Stomach (tissue), 9 donors: ENCODE measurements around the gene DLEC1. TPM values are rescaled to one million over a fixed set of nuclear protein-coding genes. Genes with fewer than 3 reads are reported as not detected.

Experiments
- DNase-seq, 2 donors: peaks; one replicate each; pipeline versions ENCODE4 v3.0.0 to v3.0.0-alpha.2; 2013 to 2019
- H3K27ac ChIP-seq, 5 donors: fragments of 200-600 bp in 4 of 5; sonication (generic) in 4 of 5; one replicate each; pipeline ENCODE4 v1.5.1; 2013 to 2019; ENCODE audit warnings: mild to moderate bottlenecking in 1 of 5, moderate library complexity in 1 of 5
- H3K27me3 ChIP-seq, 3 donors: fragments of 200-600 bp; sonication (generic); one replicate each; pipeline ENCODE4 v1.5.1; 2017 to 2019; ENCODE audit warnings: mixed run types in 1 of 3
- H3K36me3 ChIP-seq, 4 donors: fragments of 200-600 bp; sonication (generic); 1 replicate in 3 of 4; 2 replicates in 1 of 4; pipeline ENCODE4 v1.5.1; 2016 to 2019
- H3K4me1 ChIP-seq, 4 donors: fragments of 200-600 bp; sonication (generic); one replicate each; pipeline ENCODE4 v1.5.1; 2016 to 2019
- H3K4me3 ChIP-seq, 4 donors: fragments of 200-600 bp; sonication (generic) in 3 of 4; one replicate each; pipeline ENCODE4 v1.5.1; 2016 to 2019; ENCODE audit warnings: mild to moderate bottlenecking in 1 of 4
- H3K9me3 ChIP-seq, 4 donors: fragments of 200-600 bp; sonication (generic); one replicate each; pipeline ENCODE4 v1.5.1; 2016 to 2019
- CTCF ChIP-seq, 7 experiments: fragments of 450-650 bp in 4 of 7; fragments of 200-600 bp in 3 of 7; sonication (generic) in 3 of 7; IDR thresholded peaks; one replicate each; pipeline ENCODE4 v1.5.1; 2016 to 2019; ENCODE audit warnings: antibody characterized with exemption in 7 of 7, control low read depth in 2 of 7, mild to moderate bottlenecking in 1 of 7
- EP300 ChIP-seq: sonication (generic); formaldehyde crosslinking; IDR thresholded peaks from one replicate; pipeline ENCODE4 v1.6.1; 2017; ENCODE audit warnings: antibody characterized with exemption
- POLR2A ChIP-seq, 4 donors: fragments of 450-650 bp; IDR thresholded peaks; one replicate each; pipeline ENCODE4 v1.6.1; 2016; ENCODE audit warnings: antibody characterized with exemption in 4 of 4, control low read depth in 2 of 4, mild to moderate bottlenecking in 1 of 4, moderate library complexity in 1 of 4
- POLR2AphosphoS5 ChIP-seq, 3 donors: sonication (generic); formaldehyde crosslinking; IDR thresholded peaks; one replicate each; pipeline ENCODE4 v1.6.1; 2016; ENCODE audit warnings: antibody characterized with exemption in 3 of 3
- whole genome bisulfite sequencing, 5 donors: extraction: QIAGEN DNeasy Blood & Tissue Kit in 3 of 5; methylation state at CpG; one replicate each; pipeline versions ENCODE4 v1.1.5 to v1.1.7; 2013 to 2018; 5-methylcytosine and 5-hydroxymethylcytosine counted together
- intact Hi-C: fragments of 100-400 bp; cut with DNase I; formaldehyde crosslinking; loops from one replicate; pipeline ENCODE4 v1.15.1; 2023; ENCODE audit warnings: low total_unique reads
- polyA plus RNA-seq, 3 donors: library from polyadenylated mRNA; stranded (reverse); fragments of 200-250 nt; gene quantifications; one replicate each; pipeline ENCODE4 v1.2.3, GENCODE V29; 2013
- total RNA-seq, 5 donors: library from RNA; depleted of rRNA; stranded (reverse); fragments of >200 nt; gene quantifications; one replicate each; pipeline versions ENCODE4 v1.1.0 to v1.2.3, GENCODE V29; 2014 to 2016
- donor health status: healthy with polysubstance abuse.
- donor health status: Bipolar disorder and iron deficiency.
- donor health status: healthy.

DLEC1 gene
- total and polyA plus RNA-seq, 8 donors = 0.12 to 1.5 (median 0.31) TPM; not detected in 3

- H3K4me3 ChIP-seq = no peak overlapping the region
- intact Hi-C loops = no loop called here
- no peak overlapping the region for H3K27ac ChIP-seq
- H3K4me1 ChIP-seq = peaks cover 0 to 7% (median 0%) of the 10 kb centered on the region in 4 donors
- no peak for TF ChIP-seq POLR2AphosphoS5 (IDR thresholded peaks at IDR 0.05)
- TF ChIP-seq POLR2A (IDR thresholded peaks at IDR 0.05) = no peak
- no peak for TF ChIP-seq CTCF (IDR thresholded peaks at IDR 0.05)
- no peak for TF ChIP-seq EP300
- WGBS, 5 donors = 16 to 59% (median 31%) methylated on average over 1 of the region's 1 CpG
- peaks cover 0 to 10% (median 3%) of the 10 kb centered on the region in 4 donors for H3K9me3 ChIP-seq
- H3K36me3 ChIP-seq = no peaks in the 10 kb centered on the region
- DNase-seq = no peak
- no peaks in the 10 kb centered on the region for H3K27me3 ChIP-seq
Observed at GRCh38 chr3:38105525-38105924, 66.5 kb downstream of the DLEC1 start.

GRCh38 chr3:38107911-38108648 is 69.1 kb downstream of the DLEC1 start:
- intact Hi-C loops = no loop called here
- TF ChIP-seq EP300 = no peak
- TF ChIP-seq CTCF (IDR thresholded peaks at IDR 0.05) = no peak
- no peak for TF ChIP-seq POLR2AphosphoS5 (IDR thresholded peaks at IDR 0.05)
- no peak for TF ChIP-seq POLR2A (IDR thresholded peaks at IDR 0.05)
- no peaks in the 10 kb centered on the region for H3K27me3 ChIP-seq
- peak in 1 of 2 donors; percentile 17 for DNase-seq
- 80 to 91% (median 90%) methylated on average over 5 to 7 of the region's 7 CpGs for WGBS, 5 donors
- no peak overlapping the region for H3K4me3 ChIP-seq
- H3K27ac ChIP-seq = no peak overlapping the region
- no peaks in the 10 kb centered on the region for H3K36me3 ChIP-seq
- peaks cover 0 to 7% (median 0%) of the 10 kb centered on the region in 4 donors for H3K4me1 ChIP-seq
- H3K9me3 ChIP-seq = peaks cover 0 to 10% (median 3%) of the 10 kb centered on the region in 4 donors

GRCh38 chr3:38108649-38109579 is 69.9 kb downstream of the DLEC1 start:
- intact Hi-C loops = no loop called here
- no peaks in the 10 kb centered on the region for H3K36me3 ChIP-seq
- H3K9me3 ChIP-seq = peaks cover 0 to 10% (median 3%) of the 10 kb centered on the region in 4 donors
- peak in 1 of 2 donors; percentile 24 for DNase-seq
- H3K27me3 ChIP-seq = no peaks in the 10 kb centered on the region
- H3K27ac ChIP-seq = no peak overlapping the region
- 69 to 86% (median 84%) methylated on average over 6 to 11 of the region's 11 CpGs for WGBS, 5 donors
- peaks cover 0 to 7% (median 0%) of the 10 kb centered on the region in 4 donors for H3K4me1 ChIP-seq
- no peak for TF ChIP-seq POLR2AphosphoS5 (IDR thresholded peaks at IDR 0.05)
- TF ChIP-seq CTCF (IDR thresholded peaks at IDR 0.05) = no peak
- TF ChIP-seq EP300 = no peak
- TF ChIP-seq POLR2A (IDR thresholded peaks at IDR 0.05) = no peak
- H3K4me3 ChIP-seq = no peak overlapping the region

GRCh38 chr3:38109580-38110313 is 70.7 kb downstream of the DLEC1 start:
- intact Hi-C loops = no loop called here
- Histone ChIP-seq H3K4me1 (peaks cover 0 to 7% (median 0%) of the 10 kb centered on the region in 4 donors), H3K9me3 (peaks cover 0 to 10% (median 3%) of the 10 kb centered on the region in 4 donors), H3K27me3 (no peaks in the 10 kb centered on the region), H3K4me3 (no peak overlapping the region), H3K27ac (no peak overlapping the region), H3K36me3 (no peaks in the 10 kb centered on the region)
- no peak for TF ChIP-seq CTCF (IDR thresholded peaks at IDR 0.05)
- TF ChIP-seq EP300 = no peak
- TF ChIP-seq POLR2AphosphoS5 (IDR thresholded peaks at IDR 0.05) = no peak
- no peak for TF ChIP-seq POLR2A (IDR thresholded peaks at IDR 0.05)
- DNase-seq = peak in 1 of 2 donors; percentile 15
- WGBS, 5 donors = 91 to 94% (median 92%) methylated on average over 13 to 17 of the region's 17 CpGs
